Stimulated activated naive B cell treated with anti-CD40 and anti-IgM and Interleukin-4, amounts not matched to agents 10 μg/mL and 1 μg/mL and 100 μg/mL, for 72 hours (primary cell): ENCODE measurements around the gene ACADSB.

Experiments used
- ATAC-seq, 2 donors: fragments of 150-1000 bp; cut with Tn5 transposase; replicated peaks; 2 replicates each; pipeline ENCODE4 v1.10.0; 2021; ENCODE audit warnings: moderate library complexity in 1 of 2
- DNase-seq: peaks from one replicate; pipeline ENCODE4 v3.0.0; 2021
- H3K27ac Mint-ChIP-seq: one replicate; pipeline ENCODE4 v1.8.0; 2022; ENCODE audit warnings: mild to moderate bottlenecking, mixed read lengths
- H3K27me3 Mint-ChIP-seq, 2 donors: one replicate each; pipeline ENCODE4 v1.8.0; 2022; ENCODE audit warnings: mixed read lengths in 2 of 2
- H3K36me3 Mint-ChIP-seq, 2 donors: one replicate each; pipeline ENCODE4 v1.8.0; 2022; ENCODE audit warnings: mixed read lengths in 2 of 2, mild to moderate bottlenecking in 1 of 2
- H3K4me1 Mint-ChIP-seq, 2 donors: one replicate each; pipeline ENCODE4 v1.8.0; 2022; ENCODE audit warnings: mixed read lengths in 2 of 2, mild to moderate bottlenecking in 1 of 2
- H3K4me3 Mint-ChIP-seq, 2 donors: one replicate each; pipeline ENCODE4 v1.8.0; 2022; ENCODE audit warnings: mild to moderate bottlenecking in 2 of 2, mixed read lengths in 2 of 2, moderate library complexity in 1 of 2
- H3K9me3 Mint-ChIP-seq, 2 donors: one replicate each; pipeline ENCODE4 v1.8.0; 2022; ENCODE audit warnings: mixed read lengths in 2 of 2, mild to moderate bottlenecking in 1 of 2

ACADSB gene

DNA sequence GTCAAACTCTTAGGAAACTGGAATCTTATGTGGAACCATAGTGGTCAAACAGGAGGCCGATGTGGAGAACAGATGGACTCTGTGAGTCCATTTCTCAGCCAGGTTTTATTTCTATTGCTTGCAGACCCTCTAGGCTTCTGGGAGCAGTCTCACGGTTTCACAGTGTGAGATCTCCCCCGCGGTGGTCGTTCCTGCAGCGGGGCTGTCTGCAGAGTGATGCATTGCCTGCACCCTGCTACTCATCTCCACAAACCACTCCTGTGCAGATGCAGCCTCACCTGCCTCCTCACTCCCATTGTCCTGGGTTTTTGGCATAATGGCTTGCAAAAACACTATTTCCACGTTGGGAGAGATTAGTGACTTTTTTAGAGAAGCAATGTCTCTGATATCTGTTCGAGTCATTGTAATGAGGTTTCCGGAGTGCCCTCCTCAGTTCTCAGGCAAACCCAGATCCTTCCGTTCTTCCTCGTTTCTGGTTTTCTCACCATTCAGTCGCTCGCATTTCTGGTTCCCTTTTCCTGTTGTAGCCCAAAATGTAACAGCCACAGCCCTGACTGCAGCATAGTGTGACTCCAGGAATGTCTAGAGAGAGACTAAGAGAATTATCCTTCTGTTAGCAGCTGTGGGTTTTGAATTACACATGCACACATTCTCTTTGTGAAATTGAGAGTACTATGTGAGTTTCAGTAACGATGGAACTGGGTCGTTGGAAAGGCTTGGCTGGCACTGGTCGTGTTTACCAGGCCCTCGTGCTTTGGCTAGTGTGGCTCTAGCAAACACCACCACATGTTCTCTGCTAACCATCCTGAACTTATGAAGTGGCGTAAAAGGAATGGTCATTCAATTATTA is 30.2 kb downstream of the ACADSB start:
- ATAC-seq (no peak), DNase-seq (no peak)
- Mint-ChIP-seq H3K4me3 (no peak overlapping the region), H3K27ac (no peak overlapping the region), H3K36me3 (peaks cover 7 to 26% of the 10 kb centered on the region in 2 donors), H3K4me1 (peaks cover 6% of the 10 kb centered on the region in 2 donors), H3K27me3 (no peaks in the 10 kb centered on the region), H3K9me3 (peaks cover 0 to 1% of the 10 kb centered on the region in 2 donors)

DNA sequence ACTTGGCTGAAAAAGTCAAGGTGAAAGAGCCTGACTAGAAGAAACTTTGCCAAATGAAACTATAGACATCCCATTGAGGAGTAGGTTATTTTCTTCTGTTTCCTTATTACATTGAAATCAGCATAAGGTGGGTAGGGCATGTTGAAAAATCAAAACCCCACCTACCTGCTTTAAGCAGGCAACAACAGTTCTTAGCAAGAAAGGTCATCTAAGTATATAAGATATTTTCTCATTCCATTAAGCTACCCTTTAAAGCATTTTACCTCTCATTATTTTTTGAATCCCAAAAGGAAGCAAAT is 30.8 kb downstream of the ACADSB start:
- Mint-ChIP-seq H3K9me3 (peaks cover 0 to 1% of the 10 kb centered on the region in 2 donors), H3K4me3 (no peak overlapping the region), H3K27ac (no peak overlapping the region), H3K4me1 (peaks cover 6% of the 10 kb centered on the region in 2 donors), H3K27me3 (no peaks in the 10 kb centered on the region), H3K36me3 (peaks cover 4 to 22% of the 10 kb centered on the region in 2 donors)
- DNase-seq, result no peak
- ATAC-seq, result no peak

DNA sequence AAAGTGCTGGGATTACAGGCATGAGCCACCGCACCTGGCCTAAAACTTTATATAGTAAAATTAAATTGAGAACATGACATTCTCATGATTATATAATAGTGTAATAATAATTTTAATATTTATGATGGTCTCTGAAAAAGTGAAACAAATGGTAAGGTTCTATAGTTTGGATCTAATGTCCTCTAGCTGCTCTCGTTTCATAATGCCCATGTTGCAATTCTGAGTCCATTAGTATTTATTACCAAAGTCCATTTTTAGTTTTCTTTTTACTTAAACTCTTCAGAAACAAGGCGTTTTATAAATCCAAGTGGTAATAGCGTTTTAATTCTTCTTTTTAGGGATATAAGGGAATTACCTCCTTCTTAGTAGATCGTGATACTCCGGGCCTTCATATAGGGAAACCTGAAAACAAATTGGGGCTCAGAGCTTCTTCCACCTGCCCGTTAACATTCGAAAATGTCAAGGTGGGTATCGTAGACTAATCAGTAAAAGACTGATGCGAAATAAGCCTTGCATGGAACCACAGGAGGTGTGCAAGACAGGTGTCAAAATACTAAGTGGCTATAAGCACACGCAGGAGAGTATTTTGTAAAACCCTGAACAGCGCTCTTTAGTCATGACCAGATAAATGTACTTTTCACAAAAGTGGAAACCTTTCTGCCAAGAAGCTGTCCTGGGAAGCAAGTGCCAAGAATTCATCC is 34.1 kb downstream of the ACADSB start:
- Mint-ChIP-seq H3K27ac (no peak overlapping the region), H3K36me3 (peaks cover 2 to 11% of the 10 kb centered on the region in 2 donors), H3K4me3 (no peak overlapping the region), H3K4me1 (peaks cover 6% of the 10 kb centered on the region in 2 donors), H3K27me3 (no peaks in the 10 kb centered on the region), H3K9me3 (no peaks in the 10 kb centered on the region)
- DNase-seq (no peak), ATAC-seq (no peak)

DNA sequence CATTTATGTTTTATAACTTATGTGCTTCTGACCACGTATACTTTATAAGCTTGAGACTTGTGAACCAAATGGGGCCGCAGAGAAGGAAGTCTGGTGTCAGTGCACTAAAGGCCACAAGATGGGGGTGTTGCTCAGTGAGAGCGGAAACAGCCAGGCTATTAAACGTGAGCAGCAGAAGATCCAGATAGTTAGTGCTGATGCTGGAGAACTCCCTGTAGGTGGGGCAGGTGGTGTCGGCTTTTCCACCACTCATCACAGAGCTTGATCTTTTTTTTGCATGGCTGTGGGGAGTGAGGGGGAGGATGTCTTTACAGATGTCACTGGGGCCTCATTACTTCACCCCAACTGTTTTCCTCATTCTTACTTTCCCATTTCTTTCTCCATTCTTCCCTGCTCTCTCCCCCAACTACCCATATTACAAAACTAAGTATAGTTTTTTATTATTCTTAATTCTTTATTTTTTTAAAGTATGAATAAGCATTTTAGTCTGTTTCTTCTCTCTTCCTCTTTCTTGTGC is 34.7 kb downstream of the ACADSB start:
- Mint-ChIP-seq H3K27me3 (no peaks in the 10 kb centered on the region), H3K9me3 (no peaks in the 10 kb centered on the region), H3K36me3 (peaks cover 6 to 14% of the 10 kb centered on the region in 2 donors), H3K4me1 (peaks cover 6% of the 10 kb centered on the region in 2 donors), H3K4me3 (no peak overlapping the region), H3K27ac (no peak overlapping the region)
- peak; percentile 7 for DNase-seq
- ATAC-seq, result peak; percentile 83 to 87

DNA sequence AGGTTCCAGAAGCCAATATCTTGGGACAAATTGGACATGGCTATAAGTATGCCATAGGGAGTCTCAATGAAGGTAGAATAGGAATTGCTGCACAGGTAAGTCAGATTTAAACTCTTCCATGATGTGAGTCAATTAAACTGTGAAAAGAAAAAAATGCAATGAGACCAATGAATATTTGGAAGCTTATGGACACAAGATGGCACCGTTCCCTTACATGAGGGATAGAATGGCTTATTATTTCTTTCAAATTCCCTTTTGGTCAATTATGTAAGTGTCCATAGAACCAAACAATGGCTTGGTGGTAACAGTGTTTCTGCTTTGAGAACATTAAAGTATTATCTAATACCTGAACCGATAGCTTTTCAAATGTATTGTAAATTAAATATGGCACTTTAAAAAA is 35.6 kb downstream of the ACADSB start:
- Mint-ChIP-seq H3K27me3 (no peaks in the 10 kb centered on the region), H3K36me3 (peaks cover 8 to 10% of the 10 kb centered on the region in 2 donors), H3K27ac (no peak overlapping the region), H3K9me3 (no peaks in the 10 kb centered on the region), H3K4me3 (no peak overlapping the region), H3K4me1 (peaks cover 2 to 4% of the 10 kb centered on the region in 2 donors)
- DNase-seq (no peak), ATAC-seq (no peak)

DNA sequence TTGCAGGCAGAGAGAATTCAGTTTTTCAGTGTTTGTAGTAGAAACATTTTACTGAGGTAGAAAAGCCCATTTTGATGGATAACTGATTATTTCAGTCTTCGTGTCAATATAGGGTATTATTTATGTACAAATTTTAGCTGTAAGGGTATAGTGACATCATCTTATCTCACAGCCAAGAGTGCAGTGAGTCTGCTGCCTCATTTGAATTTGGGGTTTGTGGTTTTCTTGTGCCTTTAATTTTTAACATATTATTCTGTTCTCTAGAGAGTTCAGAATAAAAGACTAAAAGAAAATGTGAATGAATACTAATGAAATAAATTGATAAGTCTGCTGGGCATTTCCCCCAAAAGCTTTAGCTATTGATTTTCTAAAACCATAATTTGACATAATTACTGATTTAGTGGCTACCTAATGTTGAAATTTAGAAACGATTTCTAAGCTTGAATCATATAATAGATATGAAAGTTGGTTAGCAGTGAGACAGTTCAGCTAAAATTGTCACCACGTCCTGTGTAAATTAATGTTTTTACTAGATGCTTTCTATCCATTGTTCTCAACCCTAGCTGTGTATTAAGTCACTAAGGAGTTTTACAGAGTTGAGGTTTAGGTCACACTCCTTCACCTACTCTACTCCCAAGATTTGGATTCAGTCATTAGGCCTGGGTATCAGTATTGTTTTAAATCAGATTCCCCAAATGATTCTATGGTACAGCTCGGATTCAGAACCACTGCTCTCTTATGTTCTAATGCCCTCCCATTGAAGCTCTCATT is 37.3 kb downstream of the ACADSB start:
- no peak overlapping the region for H3K4me3 Mint-ChIP-seq
- peaks cover 11 to 16% of the 10 kb centered on the region in 2 donors for H3K36me3 Mint-ChIP-seq
- H3K4me1 Mint-ChIP-seq, result peaks cover 0 to 4% of the 10 kb centered on the region in 2 donors
- no peak for DNase-seq
- no peaks in the 10 kb centered on the region for H3K9me3 Mint-ChIP-seq
- ATAC-seq, result no peak
- H3K27me3 Mint-ChIP-seq, result no peaks in the 10 kb centered on the region
- H3K27ac Mint-ChIP-seq, result no peak overlapping the region

DNA sequence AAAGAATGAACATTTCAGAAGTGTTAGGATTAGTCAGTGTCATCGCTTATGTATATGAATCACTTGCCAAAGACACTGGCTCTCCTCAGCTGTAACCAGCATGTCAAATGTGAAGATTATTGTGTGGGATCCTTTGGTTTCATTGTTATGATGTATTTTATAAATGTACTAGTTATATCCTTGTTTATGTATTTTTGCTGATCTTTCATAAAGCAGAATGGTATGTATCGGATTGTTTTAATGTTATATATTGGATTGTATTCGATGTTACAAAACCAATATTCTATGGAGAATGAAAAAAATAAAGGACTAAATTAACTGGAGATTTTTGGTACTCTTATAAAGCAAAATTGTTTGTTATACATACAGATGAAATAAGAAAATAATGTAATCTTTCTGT is 49.2 kb downstream of the ACADSB start:
- Mint-ChIP-seq H3K9me3 (peaks cover 0 to 5% of the 10 kb centered on the region in 2 donors), H3K27me3 (peaks cover 0 to 5% of the 10 kb centered on the region in 2 donors), H3K27ac (no peak overlapping the region), H3K4me1 (no peaks in the 10 kb centered on the region), H3K4me3 (no peak overlapping the region), H3K36me3 (peaks cover 9 to 30% of the 10 kb centered on the region in 2 donors)
- no peak for DNase-seq
- no peak for ATAC-seq

DNA sequence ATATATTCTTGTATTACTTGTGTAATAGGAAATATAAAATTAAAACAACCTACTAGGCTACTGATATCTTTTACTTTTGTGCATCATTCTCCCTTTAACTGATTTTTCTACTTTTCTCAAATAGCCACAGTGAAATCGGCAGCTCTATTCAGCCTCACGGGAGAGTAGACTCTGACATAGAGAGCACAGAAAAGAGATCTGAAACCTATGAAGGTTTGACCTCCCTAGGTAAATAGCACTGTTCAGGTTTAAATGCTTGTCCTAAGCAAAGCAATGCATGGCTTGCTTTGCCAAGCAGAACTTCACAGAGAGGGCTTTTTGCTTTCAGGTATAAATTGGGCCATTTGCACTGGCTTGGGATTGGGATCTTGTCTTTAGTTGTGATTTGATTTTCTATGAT is 53.1 kb downstream of the ACADSB start:
- ATAC-seq, result no peak
- no peak overlapping the region for H3K27ac Mint-ChIP-seq

DNA sequence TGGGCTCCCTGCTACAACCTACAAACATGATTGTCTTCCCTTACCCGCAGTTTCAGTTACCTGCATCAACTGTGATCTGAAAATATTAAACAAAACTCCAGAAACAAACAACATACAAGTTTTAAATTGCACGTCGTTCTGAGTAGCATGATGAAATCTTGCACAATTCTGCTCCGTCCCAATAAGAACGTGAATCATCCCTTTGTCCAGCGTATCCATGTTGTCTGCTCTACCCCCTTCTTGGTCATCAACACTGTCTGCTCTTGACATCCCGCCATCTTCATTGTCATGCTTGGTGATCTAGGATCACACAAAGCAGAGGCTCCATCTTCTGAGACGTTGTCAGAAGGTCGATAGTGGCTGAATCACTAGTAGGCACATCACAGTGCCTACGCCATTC is 53.9 kb downstream of the ACADSB start:
- no peaks in the 10 kb centered on the region for H3K36me3 Mint-ChIP-seq
- no peaks in the 10 kb centered on the region for H3K4me1 Mint-ChIP-seq
- H3K27me3 Mint-ChIP-seq, result peaks cover 14 to 29% of the 10 kb centered on the region in 2 donors
- no peak for ATAC-seq
- no peak overlapping the region for H3K4me3 Mint-ChIP-seq
- H3K27ac Mint-ChIP-seq, result no peak overlapping the region
- DNase-seq, result no peak
- H3K9me3 Mint-ChIP-seq, result no peaks in the 10 kb centered on the region

More for the DNA sequence above, 53.1 kb downstream of the ACADSB start:
- Mint-ChIP-seq H3K4me1 (no peaks in the 10 kb centered on the region), H3K4me3 (no peak overlapping the region), H3K27me3 (peaks cover 13 to 25% of the 10 kb centered on the region in 2 donors), H3K36me3 (peaks cover 0 to 4% of the 10 kb centered on the region in 2 donors), H3K9me3 (no peaks in the 10 kb centered on the region)
- DNase-seq, result no peak

DNA sequence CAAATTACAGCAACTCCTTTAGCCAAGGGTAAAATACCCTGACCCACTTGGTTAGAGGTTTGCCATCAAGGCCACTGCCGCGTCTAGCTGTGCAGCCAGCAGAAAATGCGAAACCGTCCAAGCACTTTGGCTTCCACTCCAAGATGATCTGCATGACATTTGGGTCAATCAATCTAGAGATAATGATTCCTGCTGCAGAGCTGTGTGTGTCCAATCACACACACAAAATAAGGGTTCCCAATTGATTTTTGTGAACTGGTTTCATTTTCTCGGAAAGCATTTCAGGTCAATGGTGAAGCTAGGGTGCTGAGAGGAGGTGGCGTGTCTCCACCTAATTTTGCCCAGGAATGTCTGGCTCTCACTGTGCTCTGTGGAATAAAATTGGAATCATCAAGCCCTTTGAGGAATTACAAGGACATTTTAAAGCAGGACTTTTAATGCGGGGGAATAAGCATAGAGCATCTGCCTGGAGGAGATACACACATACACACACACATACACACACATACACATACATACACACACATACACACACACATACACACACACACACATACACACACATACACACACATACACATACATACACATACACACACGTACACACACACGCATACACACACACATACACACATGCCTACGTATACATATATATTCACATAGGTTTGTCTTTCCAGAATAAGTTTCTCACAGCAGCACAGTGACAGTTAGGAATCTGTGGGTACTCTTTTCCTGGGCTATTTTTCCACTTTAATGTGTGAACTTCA is 59.5 kb downstream of the ACADSB start:
- Mint-ChIP-seq H3K4me1 (no peaks in the 10 kb centered on the region), H3K9me3 (no peaks in the 10 kb centered on the region), H3K36me3 (no peaks in the 10 kb centered on the region), H3K27ac (no peak overlapping the region), H3K27me3 (peaks cover 27 to 64% of the 10 kb centered on the region in 2 donors), H3K4me3 (no peak overlapping the region)
- no peak for ATAC-seq
- no peak for DNase-seq

DNA sequence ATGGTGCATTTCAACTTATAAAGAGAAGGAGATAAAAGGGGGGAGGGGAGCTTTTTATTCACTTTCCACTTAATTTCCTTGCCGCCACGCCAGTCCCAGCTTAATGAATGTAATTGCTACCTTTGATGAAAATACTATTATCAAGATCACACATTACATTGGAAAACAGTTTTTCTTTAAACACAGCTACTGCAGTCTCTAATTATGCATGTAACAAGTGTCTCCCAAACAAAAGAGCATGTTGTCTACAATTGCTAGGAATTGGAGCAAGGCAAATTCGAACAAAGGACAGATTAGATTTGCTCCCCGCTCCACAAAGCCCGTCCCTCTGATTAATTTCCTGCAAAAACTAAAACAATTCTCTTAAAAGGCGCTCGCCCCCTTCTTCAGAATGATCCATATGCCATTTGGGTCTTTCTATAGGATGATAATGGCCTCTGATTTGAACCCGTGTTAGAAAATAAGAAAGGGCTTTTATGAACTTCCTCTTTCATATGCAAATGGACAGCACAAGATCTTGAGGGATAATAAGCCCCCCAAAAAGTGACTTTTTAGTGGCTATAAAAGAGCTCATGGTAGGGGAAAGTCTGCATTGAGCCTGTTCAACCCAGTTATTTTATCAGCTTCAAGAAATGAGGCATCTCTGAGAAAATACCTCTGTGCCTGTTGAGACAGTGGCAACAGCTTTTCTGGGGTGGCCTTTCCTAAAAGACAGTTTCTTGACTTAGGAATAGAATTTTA is 60.6 kb downstream of the ACADSB start:
- Mint-ChIP-seq H3K4me1 (no peaks in the 10 kb centered on the region), H3K27ac (no peak overlapping the region), H3K36me3 (no peaks in the 10 kb centered on the region), H3K27me3 (peaks cover 31 to 71% of the 10 kb centered on the region in 2 donors), H3K9me3 (no peaks in the 10 kb centered on the region), H3K4me3 (no peak overlapping the region)
- DNase-seq (no peak), ATAC-seq (no peak)

DNA sequence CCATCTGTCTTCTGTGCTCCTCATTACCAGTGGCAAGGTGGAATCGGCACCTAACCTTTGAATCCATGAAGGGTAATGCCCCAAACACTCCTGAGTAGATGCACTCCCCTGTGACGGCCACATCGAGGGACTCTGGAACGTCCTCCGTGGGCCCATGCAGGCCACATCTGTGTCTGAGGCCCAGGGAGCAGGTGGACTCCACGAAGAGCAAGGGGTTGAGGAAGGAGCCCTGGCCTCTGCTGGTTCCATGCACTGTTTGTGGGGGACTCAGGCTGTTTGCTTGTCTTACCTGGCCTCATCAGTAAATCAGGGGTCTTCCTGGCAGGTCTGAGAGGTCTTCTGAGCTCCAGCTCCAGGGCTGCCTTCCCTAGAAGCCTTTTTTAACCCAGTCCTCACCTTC is 64.4 kb downstream of the ACADSB start:
- Mint-ChIP-seq H3K36me3 (no peaks in the 10 kb centered on the region), H3K4me1 (no peaks in the 10 kb centered on the region), H3K9me3 (peaks cover 0 to 2% of the 10 kb centered on the region in 2 donors), H3K27me3 (peaks cover 26 to 57% of the 10 kb centered on the region in 2 donors), H3K4me3 (no peak overlapping the region), H3K27ac (no peak overlapping the region)
- DNase-seq (no peak), ATAC-seq (no peak)

DNA sequence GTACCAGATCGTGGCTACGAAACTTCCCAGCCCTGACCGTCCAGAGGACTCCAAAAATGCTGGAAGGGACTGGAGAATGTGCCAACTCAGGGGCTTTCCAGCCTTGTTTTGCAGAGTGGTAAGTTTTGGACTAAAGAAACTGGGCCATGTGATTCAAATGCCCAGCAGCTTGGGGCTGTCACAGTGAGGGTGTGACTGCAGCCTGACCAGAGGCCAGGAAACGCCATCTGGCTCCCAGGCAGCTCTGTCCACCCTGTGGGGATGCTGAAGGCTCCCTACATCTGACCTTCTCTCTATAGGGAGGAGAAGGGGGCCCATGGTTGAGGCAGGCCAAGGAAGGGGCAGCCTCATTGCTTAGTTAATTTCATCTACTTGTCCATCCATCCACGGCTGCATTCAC is 65.4 kb downstream of the ACADSB start:
- H3K27ac Mint-ChIP-seq, result no peak overlapping the region
- H3K4me1 Mint-ChIP-seq, result no peaks in the 10 kb centered on the region
- H3K36me3 Mint-ChIP-seq, result no peaks in the 10 kb centered on the region
- peaks cover 0 to 2% of the 10 kb centered on the region in 2 donors for H3K9me3 Mint-ChIP-seq
- DNase-seq (no peak), ATAC-seq (no peak)
- peaks cover 24 to 51% of the 10 kb centered on the region in 2 donors for H3K27me3 Mint-ChIP-seq
- H3K4me3 Mint-ChIP-seq, result no peak overlapping the region
